ENCODE data around the gene GRPEL1. TPM values are rescaled to one million over a fixed set of nuclear protein-coding genes. Genes with fewer than 3 reads are reported as not detected.

Gene GRPEL1
- total RNA-seq, 1 experiment from 2014 or later = 40.7 TPM

DNA sequence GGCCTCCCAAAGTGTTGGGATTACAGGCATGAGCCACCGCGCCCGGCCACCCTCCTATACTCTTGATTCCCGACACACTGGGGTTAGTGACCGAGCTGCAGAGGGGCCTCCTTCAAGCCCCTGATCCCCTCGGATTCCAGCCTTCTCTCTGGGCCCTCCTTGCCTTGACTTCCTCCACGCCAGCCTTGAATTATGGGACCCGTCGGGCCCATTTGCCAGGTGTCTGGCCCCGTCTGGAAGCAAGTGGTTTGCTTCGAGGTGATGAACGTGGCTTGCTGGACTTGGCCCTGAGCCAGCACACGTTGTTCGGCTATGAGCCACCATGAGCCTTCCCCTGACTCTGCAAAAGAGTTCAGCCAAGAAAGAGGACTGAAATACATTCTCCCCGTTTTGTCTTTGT is 37.4 kb upstream of the GRPEL1 start:
- no peak overlapping the region for H3T11ph ChIP-seq (ENCODE audit: low read length)
- no peak overlapping the region for H3K14ac ChIP-seq (ENCODE audit: insufficient read depth, low read length)
- peaks cover 10% of the 10 kb centered on the region for H3K23me2 ChIP-seq (ENCODE audit: insufficient read length, low read depth, low read length, poor library complexity, severe bottlenecking)
- Mint-ChIP-seq H3K36me3 (ENCODE audit: insufficient read depth in 1 of 3, low read depth in 3 of 3) (no peaks in the 10 kb centered on the region; a peak in 1 of 7 replicates), H3K4me1 (peaks cover 11 to 20% of the 10 kb centered on the region in 2 experiments), H3K9me3 (peaks cover 0 to 4% of the 10 kb centered on the region in 2 experiments; a peak in 1 of 5 replicates), H3K27ac (no peak overlapping the region), H3K27me3 (ENCODE audit: low read depth) (peaks cover 55% of the 10 kb centered on the region), H3K4me3 (no peak overlapping the region)
- no peak overlapping the region for H3K18ac ChIP-seq (ENCODE audit: insufficient read length, low read depth, low read length)
- no peak for DNase-seq
- TF ChIP-seq, protein P1, sequence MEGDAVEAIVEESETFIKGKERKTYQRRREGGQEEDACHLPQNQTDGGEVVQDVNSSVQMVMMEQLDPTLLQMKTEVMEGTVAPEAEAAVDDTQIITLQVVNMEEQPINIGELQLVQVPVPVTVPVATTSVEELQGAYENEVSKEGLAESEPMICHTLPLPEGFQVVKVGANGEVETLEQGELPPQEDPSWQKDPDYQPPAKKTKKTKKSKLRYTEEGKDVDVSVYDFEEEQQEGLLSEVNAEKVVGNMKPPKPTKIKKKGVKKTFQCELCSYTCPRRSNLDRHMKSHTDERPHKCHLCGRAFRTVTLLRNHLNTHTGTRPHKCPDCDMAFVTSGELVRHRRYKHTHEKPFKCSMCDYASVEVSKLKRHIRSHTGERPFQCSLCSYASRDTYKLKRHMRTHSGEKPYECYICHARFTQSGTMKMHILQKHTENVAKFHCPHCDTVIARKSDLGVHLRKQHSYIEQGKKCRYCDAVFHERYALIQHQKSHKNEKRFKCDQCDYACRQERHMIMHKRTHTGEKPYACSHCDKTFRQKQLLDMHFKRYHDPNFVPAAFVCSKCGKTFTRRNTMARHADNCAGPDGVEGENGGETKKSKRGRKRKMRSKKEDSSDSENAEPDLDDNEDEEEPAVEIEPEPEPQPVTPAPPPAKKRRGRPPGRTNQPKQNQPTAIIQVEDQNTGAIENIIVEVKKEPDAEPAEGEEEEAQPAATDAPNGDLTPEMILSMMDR (conservative IDR thresholded peaks at IDR 0.05) = no peak
- H3K56ac ChIP-seq (ENCODE audit: insufficient read length, low read depth, low read length) = no peak overlapping the region
- no peak overlapping the region for H3K9ac ChIP-seq (ENCODE audit: extremely low read depth, insufficient read length, low read length)
- H2BK12ac ChIP-seq (ENCODE audit: insufficient read length, low read depth, low read length) = no peak overlapping the region
- no peak overlapping the region for H4K8ac ChIP-seq (replicated peaks; ENCODE audit: insufficient read length, low read depth, low read length)
- no peak overlapping the region for H2BK15ac ChIP-seq (ENCODE audit: low read depth, low read length)
- no peak overlapping the region for H2AFZ ChIP-seq (ENCODE audit: low read length)
- H3K4me2 ChIP-seq (ENCODE audit: insufficient read depth, insufficient read length, low read length) = no peak overlapping the region
- no peak overlapping the region for H2AK5ac ChIP-seq (ENCODE audit: insufficient read length, low read length)
- no peaks in the 10 kb centered on the region for H3K79me2 ChIP-seq (ENCODE audit: insufficient read depth, low read length)
- peaks cover 2% of the 10 kb centered on the region; the same call in 1 of the 2 replicates for H3K4me1 ChIP-seq (ENCODE audit: insufficient read depth, low read length)
- no peaks in the 10 kb centered on the region for H3K9me3 ChIP-seq (ENCODE audit: control insufficient read depth, low read depth, low read length)
- no peaks in the 10 kb centered on the region for H4K20me1 ChIP-seq (ENCODE audit: control insufficient read depth, insufficient read depth, insufficient read length)
- H2BK20ac ChIP-seq (ENCODE audit: low read depth, low read length, poor library complexity, severe bottlenecking) = no peak overlapping the region
- no peak overlapping the region for H3K4ac ChIP-seq (ENCODE audit: low read depth, low read length)
- H3K79me1 ChIP-seq (ENCODE audit: insufficient read depth, low read depth, low read length, poor library complexity, severe bottlenecking) = no peaks in the 10 kb centered on the region
- no peak overlapping the region for H3K23ac ChIP-seq (ENCODE audit: insufficient read length, low read depth, low read length)
- no peak overlapping the region for H2BK5ac ChIP-seq (ENCODE audit: insufficient read length, low read length)
- no peak overlapping the region for H4K5ac ChIP-seq (ENCODE audit: insufficient read length, low read depth, low read length)
- no peak overlapping the region for H3K27ac ChIP-seq (ENCODE audit: insufficient read length, low read depth, low read length)
- no peak overlapping the region for H2BK120ac ChIP-seq (ENCODE audit: low read depth, low read length, poor library complexity, severe bottlenecking)
- no peak overlapping the region for H4K91ac ChIP-seq (ENCODE audit: insufficient read length, low read depth, low read length)
- WGBS (ENCODE audit: extremely low coverage, insufficient read length, low lambda C conversion rate) = no CpG with 5 or more reads among the region's 15 CpGs
- no peaks in the 10 kb centered on the region; the same call in 1 of the 2 replicates for H3K27me3 ChIP-seq (ENCODE audit: insufficient read depth, low read length)

Data from H9 (cell line).